OCI-M1 (cell line): ENCODE results near the gene KRT33A.

Source experiments
- DNase-seq: peaks from one replicate; lab custom pipeline; 2025; lab: John Stamatoyannopoulos, UW

KRT33A gene

DNA sequence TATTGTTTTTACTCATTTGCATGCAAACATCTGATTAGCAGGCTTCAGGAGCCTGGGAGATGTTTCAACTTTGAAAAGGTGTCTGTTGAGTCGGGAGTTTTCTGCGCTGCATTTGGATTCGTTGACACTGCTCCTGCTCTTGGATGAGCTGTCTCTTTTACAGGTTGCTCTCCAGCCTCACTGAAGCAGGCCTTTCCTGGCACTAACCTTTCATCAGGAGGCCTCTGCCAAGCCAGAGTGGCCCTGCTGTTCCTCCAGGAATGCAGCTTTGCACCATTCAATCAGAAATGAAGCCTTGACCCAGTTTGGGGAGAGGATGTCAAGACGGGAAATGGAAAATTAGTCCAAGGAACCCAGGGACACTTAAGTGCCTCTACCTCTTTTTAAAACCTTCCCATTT lies 47.6 kb downstream of the KRT33A start:
- no peak for DNase-seq

- DNase-seq: no peak
These were observed 48.4 kb downstream of the KRT33A start, which contains the start of gene KRTAP29-1 for GRCh38 chr17:41301916-41302901. Gene KRTAP29-1, minus strand, starts transcription at chr17:41302851. Its CDS starts 0 bp downstream, at chr17:41302851.

- DNase-seq: no peak
These were observed 49.3 kb downstream of the KRT33A start for GRCh38 chr17:41301204-41301790.

GRCh38 chr17:41298458-41299135 lies 52.0 kb downstream of the KRT33A start:
- no peak for DNase-seq

DNA sequence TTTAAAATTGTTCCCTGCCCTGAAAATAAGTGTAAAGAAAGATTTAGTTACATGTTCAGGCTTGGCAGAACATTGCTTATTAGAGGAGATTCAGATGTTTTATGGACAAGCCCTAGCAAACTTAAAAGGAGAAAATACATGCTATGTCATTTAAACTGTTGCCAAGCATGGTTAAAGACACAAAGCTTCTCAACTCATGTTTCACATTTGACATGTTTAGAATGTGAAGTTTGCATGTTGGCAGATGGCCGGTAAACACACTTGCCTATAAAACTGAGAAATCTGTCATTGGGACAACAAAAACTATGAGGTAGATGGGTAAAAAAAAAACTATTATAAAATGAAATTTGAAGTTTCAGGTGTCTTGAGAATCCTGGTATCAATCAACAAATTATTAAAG lies 53.8 kb downstream of the KRT33A start:
- no peak for DNase-seq
